ENCODE results near the gene SLC25A17.
A peak's percentile ranks its signal among the peaks of the same experiment; 100 is the strongest.

Gene SLC25A17

DNA sequence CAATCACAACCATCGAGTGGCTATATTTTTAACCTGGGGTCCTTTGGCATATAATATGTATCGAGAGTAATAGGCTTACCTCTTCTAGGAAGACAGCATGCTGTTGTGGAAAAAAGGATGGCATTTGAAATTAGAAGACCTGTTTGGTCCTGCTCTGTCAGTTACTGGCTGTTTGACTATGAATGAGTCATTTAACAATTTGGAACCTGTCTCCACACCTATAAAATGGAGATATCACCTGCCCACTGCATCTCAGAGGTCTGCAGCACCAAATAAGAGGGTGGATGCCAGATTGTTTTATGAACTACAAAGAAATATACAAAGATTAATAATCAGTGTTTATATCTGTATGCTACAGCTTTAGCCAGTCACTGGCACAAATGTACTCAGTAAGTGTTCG, 60.8 kb downstream of the SLC25A17 start:
- DNase-seq (ENCODE audit: low read depth), result no peak

DNA sequence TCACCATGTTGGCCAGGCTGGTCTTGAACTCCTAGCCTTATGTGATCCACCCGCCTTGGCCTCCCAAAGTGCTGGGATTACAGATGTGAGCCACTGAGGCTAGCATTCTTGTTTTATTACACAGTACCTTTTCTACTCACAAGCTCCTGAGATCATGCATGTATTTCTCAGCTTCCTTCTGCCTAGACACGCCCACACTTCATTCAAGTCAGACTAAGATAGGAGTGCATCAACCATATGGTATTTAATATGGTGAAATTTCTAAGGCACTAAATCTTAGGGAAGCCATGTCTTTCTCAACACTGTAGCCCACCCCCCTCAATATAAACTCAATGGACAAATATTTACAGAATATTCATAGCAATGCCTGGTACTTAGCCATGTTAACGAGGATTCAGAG, 62.1 kb downstream of the SLC25A17 start:
- no peak for DNase-seq (ENCODE audit: low read depth)

- no peak for DNase-seq (ENCODE audit: low read depth)
Measured at GRCh38 chr22:40753114-40753513, 66.0 kb downstream of the SLC25A17 start.

DNA sequence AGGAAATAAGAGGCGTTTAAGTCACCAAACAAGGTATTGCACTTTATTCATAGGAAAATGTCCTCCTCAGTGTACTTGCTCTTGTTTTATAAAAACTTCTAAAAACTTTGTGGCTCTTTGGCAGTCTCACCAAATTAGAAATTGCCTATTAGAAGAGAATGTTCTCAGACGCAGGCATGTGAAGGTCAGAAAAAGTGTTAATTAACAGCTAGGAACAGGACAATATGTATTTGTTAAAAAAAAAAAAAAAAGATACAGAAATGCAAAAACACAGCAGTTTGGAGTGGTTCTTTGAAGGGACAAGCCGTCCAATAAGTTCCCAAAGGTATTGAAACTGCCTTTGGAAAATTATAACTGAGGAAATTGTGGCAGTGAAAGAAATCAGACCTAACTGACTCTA, 67.9 kb downstream of the SLC25A17 start:
- DNase-seq (ENCODE audit: low read depth), result no peak

- DNase-seq (ENCODE audit: low read depth), result no peak
Measured at GRCh38 chr22:40749829-40750228, 69.3 kb downstream of the SLC25A17 start.

- DNase-seq (ENCODE audit: low read depth), result no peak
Measured at GRCh38 chr22:40748388-40749355, 70.5 kb downstream of the SLC25A17 start.

GRCh38 chr22:40747361-40747760, 71.8 kb downstream of the SLC25A17 start:
- DNase-seq (ENCODE audit: low read depth), result no peak

DNA sequence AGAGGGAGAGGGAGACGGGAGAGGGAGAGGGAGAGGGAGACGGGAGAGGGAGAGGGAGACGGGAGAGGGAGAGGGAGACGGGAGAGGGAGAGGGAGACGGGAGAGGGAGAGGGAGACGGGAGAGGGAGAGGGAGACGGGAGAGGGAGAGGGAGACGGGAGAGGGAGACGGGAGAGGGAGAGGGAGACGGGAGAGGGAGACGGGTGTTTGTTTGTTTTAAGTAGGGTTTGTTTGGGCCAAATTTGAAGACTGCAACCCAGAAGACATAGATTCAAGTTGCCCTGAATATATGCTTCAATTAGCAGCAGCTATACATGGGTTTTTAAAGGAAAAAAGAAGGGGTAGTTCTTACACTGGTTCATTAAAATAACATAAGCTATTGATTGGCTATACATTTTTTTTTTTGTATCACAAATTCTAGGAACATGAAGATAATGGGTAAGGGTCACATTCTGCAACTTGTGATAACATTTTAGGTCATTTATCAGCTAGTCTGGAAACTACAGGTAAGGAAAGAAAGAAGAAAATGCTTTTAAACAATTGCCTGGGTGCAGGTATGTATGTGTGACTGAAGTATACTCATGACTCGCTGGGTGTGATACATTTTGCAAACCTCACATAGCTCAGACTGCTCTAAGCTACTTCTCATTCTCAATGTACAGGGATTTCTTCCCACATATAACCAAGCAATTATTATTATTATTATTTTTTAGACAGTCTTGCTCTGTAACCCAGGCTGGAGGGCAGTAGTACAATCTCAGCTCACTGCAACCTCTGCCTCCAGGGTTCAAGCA, 72.5 kb downstream of the SLC25A17 start:
- DNase-seq (ENCODE audit: low read depth), result no peak

DNA sequence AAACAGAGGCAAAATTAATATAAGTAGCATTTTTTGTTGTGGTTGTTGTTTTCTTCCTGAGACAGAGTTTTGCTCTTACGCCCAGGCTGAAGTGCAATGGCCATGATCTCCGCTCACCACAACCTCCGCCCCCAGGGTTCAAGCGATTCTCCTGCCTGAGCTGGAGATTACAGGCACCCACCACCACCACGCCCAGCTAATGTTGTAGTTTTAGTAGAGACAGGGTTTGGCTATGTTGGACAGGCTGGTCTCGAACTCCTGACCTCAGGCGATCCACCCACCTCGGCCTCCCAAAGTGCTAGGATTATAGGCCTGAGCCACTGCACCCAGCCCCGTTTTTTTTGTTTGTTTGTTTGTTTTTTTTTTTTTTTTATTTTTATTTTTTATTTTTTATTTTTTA, 75.4 kb downstream of the SLC25A17 start:
- DNase-seq (ENCODE audit: low read depth), result no peak

- DNase-seq (ENCODE audit: low read depth), result peak; percentile 9
Measured at GRCh38 chr22:40741116-40741515, 78.0 kb downstream of the SLC25A17 start.

DNA sequence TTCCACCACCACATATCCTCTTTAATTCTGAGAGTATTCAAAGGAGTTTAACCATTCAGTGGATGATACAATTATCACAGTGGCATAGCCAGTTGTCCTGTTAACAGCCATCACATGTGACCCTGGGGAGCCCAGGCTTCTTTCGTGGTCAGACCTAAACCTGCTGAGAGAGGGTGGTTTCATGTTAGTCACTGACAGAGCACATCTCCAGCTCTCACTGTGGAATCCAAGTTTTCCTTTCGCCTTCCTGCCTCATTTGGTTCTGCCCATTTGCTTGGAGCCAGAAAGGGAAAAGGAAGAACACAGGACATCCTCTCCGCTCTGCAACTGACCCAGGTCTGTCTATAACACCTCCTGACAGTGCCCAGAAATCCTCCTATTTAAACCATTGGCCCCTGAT, 79.4 kb downstream of the SLC25A17 start:
- no peak for DNase-seq (ENCODE audit: low read depth)

DNA sequence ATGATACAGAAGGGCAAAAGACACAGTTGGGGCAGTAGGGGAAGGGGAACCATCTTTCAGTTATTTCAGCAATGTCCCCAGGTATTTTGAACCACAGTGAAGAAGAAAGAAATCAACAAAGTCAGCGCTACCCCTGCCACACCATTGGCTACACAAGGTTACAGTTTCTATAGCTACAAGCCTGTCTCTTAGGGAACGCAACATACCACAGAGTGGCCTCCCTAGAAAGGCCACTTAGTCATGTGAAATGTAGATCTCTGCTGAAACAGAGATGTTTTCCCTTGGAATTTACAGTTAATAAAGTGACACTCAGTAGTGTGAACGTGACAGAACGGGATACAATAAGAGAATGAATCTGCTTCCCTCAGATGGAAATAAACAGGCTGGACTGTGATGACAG, 85.2 kb downstream of the SLC25A17 start:
- DNase-seq (ENCODE audit: low read depth), result no peak

DNA sequence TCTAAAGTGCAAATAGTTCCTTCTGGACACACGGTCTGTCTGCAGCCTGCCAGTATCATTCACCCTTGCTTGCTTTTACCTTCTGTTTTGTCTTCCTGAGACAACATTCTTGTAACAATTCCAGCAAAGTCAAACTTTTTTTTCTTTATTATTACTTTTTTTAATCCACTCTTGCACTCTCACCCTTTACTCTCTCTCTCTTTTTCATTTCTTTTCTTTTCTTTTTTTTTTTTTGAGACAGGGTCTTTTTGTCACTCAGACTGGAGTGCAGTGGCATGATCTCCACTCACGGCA, 86.2 kb downstream of the SLC25A17 start:
- DNase-seq (ENCODE audit: low read depth), result no peak

- DNase-seq (ENCODE audit: low read depth), result no peak
Measured at GRCh38 chr22:40729284-40729683, 89.9 kb downstream of the SLC25A17 start.

DNA sequence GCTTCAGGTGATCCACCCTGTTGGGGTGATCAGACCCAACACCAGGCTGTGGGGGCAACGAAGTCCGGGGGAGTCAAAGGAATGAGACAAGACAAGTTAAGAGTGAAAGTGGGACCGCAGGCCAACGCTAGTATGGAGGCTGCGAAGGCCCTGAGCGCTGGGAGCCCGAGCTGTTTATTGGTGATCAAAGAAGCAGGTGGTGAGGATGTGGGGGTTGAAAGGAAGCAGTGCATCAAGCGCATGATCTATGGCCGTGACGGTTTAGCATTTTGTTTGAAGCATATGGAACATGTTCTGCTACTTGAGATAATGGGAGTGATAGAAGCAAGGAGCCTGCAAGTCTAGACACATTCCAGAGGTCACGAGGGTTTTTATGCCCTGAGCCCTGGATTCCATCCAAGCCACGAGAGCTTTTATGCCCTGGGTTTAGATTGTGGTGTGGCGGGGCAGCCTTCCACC, 90.4 kb downstream of the SLC25A17 start:
- no peak for DNase-seq (ENCODE audit: low read depth)

- no peak for DNase-seq (ENCODE audit: low read depth)
Measured at GRCh38 chr22:40727964-40728615, 91.1 kb downstream of the SLC25A17 start.

DNA sequence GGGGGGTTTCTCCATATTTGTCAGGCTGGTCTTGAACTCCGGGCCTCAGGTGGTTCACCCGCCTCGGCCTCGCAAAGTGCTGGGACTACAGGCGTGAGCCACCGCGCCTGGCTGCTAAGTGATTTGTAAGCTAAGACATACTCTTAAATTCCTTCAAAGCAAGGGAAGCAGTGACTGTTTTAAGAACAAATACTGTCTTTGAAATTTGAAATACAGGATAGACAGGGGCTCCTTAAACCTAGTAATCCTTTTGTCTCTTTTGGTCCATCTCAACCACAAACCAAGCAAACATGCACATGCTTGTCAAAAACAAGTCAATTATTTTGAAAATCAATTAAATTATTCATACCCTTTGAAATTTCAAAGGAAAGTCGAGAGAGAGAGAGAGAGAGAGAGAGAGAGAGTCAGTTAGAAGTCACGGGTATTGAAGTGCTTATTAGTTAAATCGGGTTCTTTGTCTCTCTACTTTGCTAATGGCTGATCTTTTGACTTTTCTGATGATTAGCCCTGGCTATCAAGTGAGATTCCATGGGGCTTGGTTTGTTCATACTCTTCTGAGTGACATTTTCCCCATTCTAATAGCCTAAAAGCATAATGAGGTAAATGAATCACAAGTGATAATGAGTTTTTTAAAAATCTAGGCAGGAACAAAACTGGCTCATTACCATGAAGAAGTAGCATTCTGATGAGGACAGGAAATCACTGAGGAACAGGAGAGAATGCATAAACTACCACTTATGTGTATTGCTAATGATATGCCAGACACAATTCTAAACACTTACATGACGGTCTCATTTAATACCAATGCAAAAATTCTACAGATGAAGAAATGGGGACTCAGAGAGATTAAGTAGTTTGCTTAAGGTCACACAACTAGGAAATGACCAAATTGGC, 91.8 kb downstream of the SLC25A17 start:
- no peak for DNase-seq (ENCODE audit: low read depth)

GRCh38 chr22:40726514-40726913, 92.6 kb downstream of the SLC25A17 start:
- DNase-seq (ENCODE audit: low read depth), result no peak

- DNase-seq (ENCODE audit: low read depth), result no peak
Measured at GRCh38 chr22:40723396-40723933, 95.7 kb downstream of the SLC25A17 start.

DNA sequence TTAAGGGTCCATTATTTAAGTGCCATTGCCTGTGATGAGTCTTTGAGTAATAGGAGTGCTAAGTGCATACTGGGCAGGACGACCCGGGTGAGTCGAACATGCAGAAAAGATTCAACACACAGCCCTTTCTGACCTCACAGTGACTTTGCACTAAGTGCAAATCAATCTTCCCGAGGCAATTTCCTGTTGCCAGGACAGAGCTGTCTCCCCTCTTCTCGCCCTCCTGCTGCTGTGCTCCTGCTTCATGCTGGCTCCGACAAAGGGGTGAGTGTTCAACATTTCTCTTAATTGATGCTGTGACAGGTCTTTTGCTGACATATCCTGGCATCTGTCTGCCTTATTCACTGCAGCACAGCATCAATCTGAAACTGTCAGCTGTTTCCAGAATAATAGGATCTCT, 97.9 kb downstream of the SLC25A17 start:
- DNase-seq (ENCODE audit: low read depth), result no peak

DNA sequence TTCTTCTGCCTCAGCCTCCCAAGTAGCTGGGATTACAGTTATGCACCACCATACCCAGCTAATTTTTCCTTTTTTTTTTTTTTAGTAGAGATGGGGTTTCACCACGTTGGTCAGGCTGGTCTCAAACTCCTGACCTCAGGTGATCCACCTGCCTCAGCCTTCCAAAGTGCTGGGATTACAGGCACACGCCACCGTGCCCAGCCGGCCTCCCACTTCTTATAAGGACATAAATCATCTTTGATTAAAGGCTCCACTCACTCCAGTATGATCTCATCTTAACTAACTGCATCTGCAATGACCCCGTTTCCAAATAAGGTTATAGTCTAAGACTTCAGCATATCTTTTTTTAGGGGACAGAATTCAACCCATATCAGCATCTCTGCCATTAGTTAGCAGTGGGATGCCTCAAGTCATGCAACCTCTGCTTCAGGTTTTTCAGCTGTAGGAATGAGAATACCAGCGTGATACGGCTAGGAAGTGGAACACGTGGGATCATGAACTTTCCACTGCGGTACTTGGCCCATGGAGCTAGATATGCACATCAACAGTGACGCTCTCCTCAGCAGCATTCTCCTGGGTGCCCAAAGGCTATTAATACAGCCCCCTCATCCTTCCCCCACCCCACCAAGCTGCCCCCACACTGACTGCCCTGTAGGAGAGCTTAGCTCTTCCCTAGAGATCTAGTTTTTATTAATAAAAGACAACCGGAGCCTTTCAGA, 98.4 kb downstream of the SLC25A17 start:
- no peak for DNase-seq (ENCODE audit: low read depth)

All from fibroblast of gingiva (primary cell).